Calu3 (cell line): ENCODE results near the gene MSTN. TPM values are rescaled to one million over a fixed set of nuclear protein-coding genes. Genes with fewer than 3 reads are reported as not detected.

Experiments
- BruUV-seq: library from RNA; stranded (reverse); fragments of 400-500 nt; replicated peaks from 2 replicates; lab custom pipeline; 2021; lab: Mats Ljungman, UMichigan
- CTCF ChIA-PET: fragments of 300-600 bp; sonication (Branson Sonifier 250); formaldehyde crosslinking; loops from one replicate; lab custom pipeline; 2022; ENCODE audit warnings: antibody characterized with exemption; lab: Charles Lee
- DNase-seq: peaks from one replicate; pipeline ENCODE4 v3.0.0; 2022
- H3K27ac Mint-ChIP-seq: one replicate; pipeline ENCODE4 v1.8.0; 2022; ENCODE audit warnings: mixed read lengths; ENCODE audit not compliant: unreplicated experiment
- H3K27me3 Mint-ChIP-seq: one replicate; pipeline ENCODE4 v1.8.0; 2022; ENCODE audit warnings: mixed read lengths; ENCODE audit not compliant: unreplicated experiment
- H3K36me3 Mint-ChIP-seq: one replicate; pipeline ENCODE4 v1.8.0; 2022; ENCODE audit warnings: mild to moderate bottlenecking, moderate library complexity, mixed read lengths; ENCODE audit not compliant: insufficient read depth, unreplicated experiment
- H3K4me1 Mint-ChIP-seq: one replicate; pipeline ENCODE4 v1.8.0; 2022; ENCODE audit warnings: mild to moderate bottlenecking, low read depth, mixed read lengths; ENCODE audit not compliant: unreplicated experiment
- H3K4me3 Mint-ChIP-seq: one replicate; pipeline ENCODE4 v1.8.0; 2022; ENCODE audit warnings: mild to moderate bottlenecking, low read depth, moderate library complexity, mixed read lengths; ENCODE audit not compliant: unreplicated experiment
- H3K9me3 Mint-ChIP-seq: one replicate; pipeline ENCODE4 v1.8.0; 2022; ENCODE audit warnings: low read depth, mixed read lengths; ENCODE audit not compliant: unreplicated experiment
- intact Hi-C: fragments of 100-400 bp; cut with micrococcal nuclease; formaldehyde crosslinking; loops from one replicate; pipeline ENCODE4 v1.10.0; 2022; ENCODE audit not compliant: unreplicated experiment
- total RNA-seq: library from RNA; stranded (reverse); gene quantifications from 2 replicates; pipeline ENCODE4 v1.2.3, GENCODE V29; 2022
- TF ChIP-seq, protein P1 (sequence below): fragments of 200-600 bp; IDR thresholded peaks from one replicate; pipeline ENCODE4 v1.8.0; 2022; ENCODE audit warnings: antibody characterized with exemption; ENCODE audit not compliant: unreplicated experiment

MSTN gene
- total RNA-seq, 1 experiment from 2014 or later: 0.24 TPM

GRCh38 chr2:190099890-190100697, 37.6 kb upstream of the MSTN start:
- Mint-ChIP-seq H3K27ac (no peak overlapping the region), H3K9me3 (no peaks in the 10 kb centered on the region), H3K4me3 (no peak overlapping the region), H3K4me1 (no peaks in the 10 kb centered on the region), H3K27me3 (no peaks in the 10 kb centered on the region), H3K36me3 (no peaks in the 10 kb centered on the region)
- no peak for DNase-seq
- CTCF ChIA-PET: no interaction called here
- TF ChIP-seq, protein P1, sequence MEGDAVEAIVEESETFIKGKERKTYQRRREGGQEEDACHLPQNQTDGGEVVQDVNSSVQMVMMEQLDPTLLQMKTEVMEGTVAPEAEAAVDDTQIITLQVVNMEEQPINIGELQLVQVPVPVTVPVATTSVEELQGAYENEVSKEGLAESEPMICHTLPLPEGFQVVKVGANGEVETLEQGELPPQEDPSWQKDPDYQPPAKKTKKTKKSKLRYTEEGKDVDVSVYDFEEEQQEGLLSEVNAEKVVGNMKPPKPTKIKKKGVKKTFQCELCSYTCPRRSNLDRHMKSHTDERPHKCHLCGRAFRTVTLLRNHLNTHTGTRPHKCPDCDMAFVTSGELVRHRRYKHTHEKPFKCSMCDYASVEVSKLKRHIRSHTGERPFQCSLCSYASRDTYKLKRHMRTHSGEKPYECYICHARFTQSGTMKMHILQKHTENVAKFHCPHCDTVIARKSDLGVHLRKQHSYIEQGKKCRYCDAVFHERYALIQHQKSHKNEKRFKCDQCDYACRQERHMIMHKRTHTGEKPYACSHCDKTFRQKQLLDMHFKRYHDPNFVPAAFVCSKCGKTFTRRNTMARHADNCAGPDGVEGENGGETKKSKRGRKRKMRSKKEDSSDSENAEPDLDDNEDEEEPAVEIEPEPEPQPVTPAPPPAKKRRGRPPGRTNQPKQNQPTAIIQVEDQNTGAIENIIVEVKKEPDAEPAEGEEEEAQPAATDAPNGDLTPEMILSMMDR: no peak
- BruUV-seq: no TSS peak
- intact Hi-C loops: loop anchor here (10.0 kb wide), 1 partner anchor 415 kb away; no protein-coding TSS in a partner anchor

- no peaks in the 10 kb centered on the region for H3K27me3 Mint-ChIP-seq
- TF ChIP-seq, protein P1: no peak
- no peaks in the 10 kb centered on the region for H3K36me3 Mint-ChIP-seq
- CTCF ChIA-PET: no interaction called here
- BruUV-seq: no TSS peak
- H3K4me1 Mint-ChIP-seq: no peaks in the 10 kb centered on the region
- no peak overlapping the region for H3K27ac Mint-ChIP-seq
- intact Hi-C loops: loop anchor here (10.0 kb wide), 1 partner anchor 416 kb away; no protein-coding TSS in a partner anchor
- no peaks in the 10 kb centered on the region for H3K9me3 Mint-ChIP-seq
- no peak for DNase-seq
- H3K4me3 Mint-ChIP-seq: no peak overlapping the region
These were observed 36.3 kb upstream of the MSTN start for GRCh38 chr2:190098851-190099250.

GRCh38 chr2:190097115-190097514, 34.6 kb upstream of the MSTN start:
- CTCF ChIA-PET: no interaction called here
- Mint-ChIP-seq H3K4me1 (peaks cover 5% of the 10 kb centered on the region), H3K4me3 (no peak overlapping the region), H3K27me3 (no peaks in the 10 kb centered on the region), H3K9me3 (no peaks in the 10 kb centered on the region), H3K36me3 (no peaks in the 10 kb centered on the region), H3K27ac (no peak overlapping the region)
- TF ChIP-seq, protein P1: no peak
- intact Hi-C loops: loop anchor here (10.0 kb wide), 1 partner anchor 418 kb away; no protein-coding TSS in a partner anchor
- no peak for DNase-seq
- no TSS peak for BruUV-seq

- intact Hi-C loops: loop anchor here (10.0 kb wide), 1 partner anchor 420 kb away; no protein-coding TSS in a partner anchor
- no peaks in the 10 kb centered on the region for H3K9me3 Mint-ChIP-seq
- H3K27ac Mint-ChIP-seq: no peak overlapping the region
- TF ChIP-seq, protein P1: no peak
- no peak for DNase-seq
- no TSS peak for BruUV-seq
- H3K4me3 Mint-ChIP-seq: no peak overlapping the region
- H3K27me3 Mint-ChIP-seq: no peaks in the 10 kb centered on the region
- CTCF ChIA-PET: interaction anchor here (0.7 kb wide), 1 partner anchor 11 kb away, joined by 3 read pairs; no protein-coding TSS in a partner anchor
- peaks cover 9% of the 10 kb centered on the region for H3K4me1 Mint-ChIP-seq
- H3K36me3 Mint-ChIP-seq: no peaks in the 10 kb centered on the region
These were observed 31.9 kb upstream of the MSTN start for GRCh38 chr2:190094316-190094871.
